ENCODE data around the gene KMT2A.

- TF ChIP-seq RAD21 (IDR thresholded peaks at IDR 0.05; ENCODE audit: low read depth) (no peak), CTCF (IDR thresholded peaks at IDR 0.05 in 2 of 3, conservative IDR thresholded peaks at IDR 0.05 in 1 of 3; ENCODE audit: borderline replicate concordance in 1 of 3, insufficient read depth in 1 of 3, low read depth in 2 of 3, low read length in 2 of 3) (no peak), MAX (IDR thresholded peaks at IDR 0.05) (no peak), EZH2phosphoT487 (IDR thresholded peaks at IDR 0.05; ENCODE audit: borderline replicate concordance) (no peak), EZH2 (IDR thresholded peaks at IDR 0.05) (no peak), CEBPB (IDR thresholded peaks at IDR 0.05; ENCODE audit: low read depth) (no peak), REST (IDR thresholded peaks at IDR 0.05; ENCODE audit: low read depth) (no peak)
Measured at GRCh38 chr11:118449316-118449918, 13.1 kb downstream of the KMT2A start.
